Small intestine (tissue), 7 donors: ENCODE measurements around the gene TRIM60. TPM values are rescaled to one million over a fixed set of nuclear protein-coding genes. Genes with fewer than 3 reads are reported as not detected.
A peak's percentile ranks its signal among the peaks of the same experiment; 100 is the strongest.
"Not testable (repeated sequence)": the region's sequence is repeated elsewhere in the genome, so short reads cannot be mapped to it uniquely, and the experiment has no call there.

Experiments
- DNase-seq, 2 donors: peaks; one replicate each; pipeline versions ENCODE4 v3.0.0 to v3.0.0-alpha.2; 2013
- FAIRE-seq: peaks from 2 replicates; lab custom pipeline; 2012; peaks lifted over from hg19 to GRCh38; lab: Jason Lieb, UNC
- H3K27ac ChIP-seq, 3 donors: one replicate each; pipeline ENCODE4 v1.5.1; 2013; ENCODE audit warnings: low read length in 2 of 3, mild to moderate bottlenecking in 2 of 3, control low read depth in 1 of 3, inconsistent platforms in 1 of 3, low read depth in 1 of 3, moderate library complexity in 1 of 3
- H3K27me3 ChIP-seq, 3 donors: one replicate each; pipeline ENCODE4 v1.6.1; 2013; ENCODE audit warnings: low read length in 3 of 3, inconsistent platforms in 1 of 3; ENCODE audit not compliant: control insufficient read depth in 3 of 3, insufficient read depth in 3 of 3
- H3K36me3 ChIP-seq, 3 donors: one replicate each; pipeline ENCODE4 v1.6.1; 2013; ENCODE audit warnings: low read length in 3 of 3, inconsistent platforms in 1 of 3, low read depth in 1 of 3, mild to moderate bottlenecking in 1 of 3, moderate library complexity in 1 of 3; ENCODE audit not compliant: control insufficient read depth in 3 of 3, insufficient read depth in 2 of 3
- H3K4me1 ChIP-seq, 3 donors: one replicate each; pipeline ENCODE4 v1.6.1; 2013; ENCODE audit warnings: low read length in 2 of 3, inconsistent platforms in 1 of 3, low read depth in 1 of 3, mild to moderate bottlenecking in 1 of 3, moderate library complexity in 1 of 3; ENCODE audit not compliant: control insufficient read depth in 3 of 3, insufficient read depth in 2 of 3
- H3K4me3 ChIP-seq, 3 donors: one replicate each; pipeline ENCODE4 v1.5.1; 2013; ENCODE audit warnings: low read length in 3 of 3, control low read depth in 1 of 3, inconsistent platforms in 1 of 3, low read depth in 1 of 3, mild to moderate bottlenecking in 1 of 3, moderate library complexity in 1 of 3
- H3K9me3 ChIP-seq, 2 donors: one replicate each; pipeline ENCODE4 v1.6.1; 2013; ENCODE audit warnings: low read depth in 1 of 2, low read length in 1 of 2; ENCODE audit not compliant: control insufficient read depth in 2 of 2, insufficient read depth in 1 of 2
- WGBS, 3 donors: extraction: QIAGEN DNeasy Blood & Tissue Kit; methylation state at CpG; one replicate each; pipeline ENCODE4 v1.1.7; 2013; 5-methylcytosine and 5-hydroxymethylcytosine counted together
- polyA plus RNA-seq, 4 donors: library from polyadenylated mRNA; stranded (reverse) in 3 of 4; unstranded in 1 of 4; fragments of 200-250 nt in 3 of 4; fragments of 120-200 nt in 1 of 4; gene quantifications; one replicate each; pipeline versions ENCODE4 v1.2.1 to v1.2.3, GENCODE V29; 2013
- donor health status: healthy with polysubstance abuse.
- donor health status: control.
- donor health status: control.
- donor health status: Bipolar disorder and iron deficiency.
- donor health status: healthy.

The TRIM60 gene
- polyA plus RNA-seq, 4 donors, result not detected

GRCh38 chr4:165016971-165017370, 14.8 kb upstream of the TRIM60 start:
- H3K4me3 ChIP-seq, result no peak overlapping the region
- FAIRE-seq, result no peak
- WGBS, 3 donors, result 54 to 59% (median 58%) methylated on average over 5 of the region's 5 CpGs
- H3K36me3 ChIP-seq, result no peaks in the 10 kb centered on the region
- DNase-seq, result no peak
- no peaks in the 10 kb centered on the region for H3K4me1 ChIP-seq
- no peaks in the 10 kb centered on the region for H3K9me3 ChIP-seq
- no peaks in the 10 kb centered on the region for H3K27me3 ChIP-seq
- no peak overlapping the region for H3K27ac ChIP-seq

DNA sequence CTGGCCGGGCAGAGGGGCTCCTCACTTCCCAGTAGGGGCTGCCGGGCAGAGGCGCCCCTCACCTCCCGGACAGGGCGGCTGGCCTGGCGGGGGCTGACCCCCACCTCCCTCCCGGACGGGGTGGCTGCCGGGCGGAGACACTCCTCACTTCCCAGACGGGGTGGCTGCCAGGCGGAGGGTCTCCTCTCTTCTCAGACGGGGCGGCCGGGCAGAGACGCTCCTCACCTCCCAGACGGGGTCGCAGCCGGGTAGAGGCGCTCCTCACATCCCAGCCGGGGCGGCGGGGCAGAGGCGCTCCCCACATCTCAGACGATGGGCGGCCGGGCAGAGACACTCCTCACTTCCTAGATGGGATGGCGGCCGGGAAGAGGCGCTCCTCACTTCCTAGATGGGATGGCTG, 11.8 kb upstream of the TRIM60 start:
- not testable (repeated sequence) for H3K4me1 ChIP-seq, H3K9me3 ChIP-seq, H3K27ac ChIP-seq, H3K4me3 ChIP-seq, H3K27me3 ChIP-seq, H3K36me3 ChIP-seq, FAIRE-seq, DNase-seq
- 85 to 97% (median 95%) methylated on average over 10 to 30 of the region's 30 CpGs for WGBS, 3 donors

- not testable (repeated sequence) for H3K27ac ChIP-seq, H3K9me3 ChIP-seq, H3K4me1 ChIP-seq, H3K4me3 ChIP-seq, FAIRE-seq, DNase-seq, H3K36me3 ChIP-seq, H3K27me3 ChIP-seq
- whole genome bisulfite sequencing, 3 donors, result 90 to 94% (median 92%) methylated on average over 8 of the region's 8 CpGs
These were observed 6.0 kb upstream of the TRIM60 start for GRCh38 chr4:165025782-165026181.

DNA sequence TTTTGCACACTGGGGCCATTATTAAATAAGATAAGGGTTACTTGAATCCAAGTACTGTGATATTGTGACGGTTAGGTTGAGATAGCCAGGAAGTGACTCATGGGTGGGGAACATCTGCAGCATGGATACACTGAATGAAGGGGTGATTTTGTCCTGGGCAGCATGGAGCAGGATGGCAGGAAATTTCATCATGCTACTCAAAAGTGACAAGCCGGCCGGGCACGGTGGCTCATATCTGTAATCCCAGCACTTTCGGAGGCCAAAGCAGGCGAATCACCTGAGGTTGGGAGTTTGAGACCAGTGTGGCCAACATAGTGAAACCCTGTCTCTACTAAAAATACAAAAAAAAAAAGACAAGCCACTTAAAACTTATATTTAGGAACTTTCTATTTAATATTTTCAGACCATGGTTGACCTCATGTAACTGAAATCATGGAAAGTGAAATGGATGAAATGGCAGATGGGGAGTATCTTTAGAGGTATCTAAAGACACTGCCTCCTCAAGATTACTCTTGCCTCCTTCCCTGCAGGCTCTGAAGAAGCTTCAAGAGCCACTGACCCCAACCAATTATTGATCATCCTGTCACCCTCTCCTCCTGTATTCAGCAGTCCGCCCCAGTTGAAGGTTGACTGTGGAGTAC, 3.9 kb upstream of the TRIM60 start:
- Histone ChIP-seq H3K36me3 (no peaks in the 10 kb centered on the region), H3K9me3 (peaks cover 0 to 3% of the 10 kb centered on the region in 2 donors), H3K27me3 (no peaks in the 10 kb centered on the region), H3K4me3 (no peak overlapping the region), H3K4me1 (no peaks in the 10 kb centered on the region), H3K27ac (no peak overlapping the region)
- no peak for DNase-seq
- 82 to 84% (median 83%) methylated on average over 7 of the region's 7 CpGs for WGBS, 3 donors
- FAIRE-seq, result no peak

- Histone ChIP-seq H3K27ac (no peak overlapping the region), H3K4me3 (no peak overlapping the region), H3K4me1 (peaks cover 0 to 4% (median 0%) of the 10 kb centered on the region in 3 donors), H3K27me3 (no peaks in the 10 kb centered on the region), H3K36me3 (no peaks in the 10 kb centered on the region), H3K9me3 (no peaks in the 10 kb centered on the region)
- FAIRE-seq, result no peak
- DNase-seq, result no peak
- 67 to 87% (median 72%) methylated on average over 5 of the region's 5 CpGs for WGBS, 3 donors
These were observed 16.4 kb downstream of the TRIM60 start for GRCh38 chr4:165048170-165048569.

- Histone ChIP-seq H3K4me3 (no peak overlapping the region), H3K36me3 (no peaks in the 10 kb centered on the region), H3K27ac (no peak overlapping the region), H3K27me3 (no peaks in the 10 kb centered on the region), H3K4me1 (peaks cover 0 to 4% (median 0%) of the 10 kb centered on the region in 3 donors), H3K9me3 (no peaks in the 10 kb centered on the region)
- 15 to 47% (median 40%) methylated on average over 3 of the region's 3 CpGs for WGBS, 3 donors
- DNase-seq, result peak in 1 of 2 donors; percentile 14
- no peak for FAIRE-seq
These were observed 20.8 kb downstream of the TRIM60 start for GRCh38 chr4:165052627-165053026.

DNA sequence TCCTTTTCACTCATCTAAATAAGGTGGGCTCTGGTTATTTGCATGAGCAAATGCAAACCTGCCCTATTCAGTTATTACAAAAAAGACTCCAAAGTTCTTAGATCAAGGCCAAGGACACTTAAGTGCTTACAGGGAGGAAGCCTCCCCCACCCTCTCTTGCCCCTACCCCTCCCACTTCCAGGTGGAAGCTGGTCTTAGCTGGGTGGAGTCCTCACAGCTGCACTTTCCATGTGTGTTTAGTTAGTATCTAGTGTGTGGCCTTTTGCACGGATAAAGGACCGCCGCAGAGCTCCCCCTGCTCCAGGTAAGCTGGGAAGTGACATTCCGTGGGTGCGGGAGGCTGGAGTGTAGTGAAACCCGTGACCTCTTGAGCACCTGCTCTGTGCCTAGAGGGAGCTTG, 21.8 kb downstream of the TRIM60 start, which contains the start of gene TRIM75:
Gene TRIM75, plus strand, starts transcription at position 222 of the 400 bp plus-strand sequence. CDS start 5,282 bp downstream, outside the sequence.
- WGBS, 3 donors, result 63 to 73% (median 67%) methylated on average over 6 of the region's 6 CpGs
- H3K27me3 ChIP-seq, result no peaks in the 10 kb centered on the region
- no peak within 1 kb of the TSS for H3K4me3 ChIP-seq
- peaks cover 0 to 4% (median 0%) of the 10 kb centered on the region in 3 donors for H3K4me1 ChIP-seq
- FAIRE-seq, result no peak
- no peak within 1 kb of the TSS for H3K27ac ChIP-seq
- peak in 1 of 2 donors; percentile 9 for DNase-seq
- no peaks in the 10 kb centered on the region for H3K36me3 ChIP-seq
- no peaks in the 10 kb centered on the region for H3K9me3 ChIP-seq

DNA sequence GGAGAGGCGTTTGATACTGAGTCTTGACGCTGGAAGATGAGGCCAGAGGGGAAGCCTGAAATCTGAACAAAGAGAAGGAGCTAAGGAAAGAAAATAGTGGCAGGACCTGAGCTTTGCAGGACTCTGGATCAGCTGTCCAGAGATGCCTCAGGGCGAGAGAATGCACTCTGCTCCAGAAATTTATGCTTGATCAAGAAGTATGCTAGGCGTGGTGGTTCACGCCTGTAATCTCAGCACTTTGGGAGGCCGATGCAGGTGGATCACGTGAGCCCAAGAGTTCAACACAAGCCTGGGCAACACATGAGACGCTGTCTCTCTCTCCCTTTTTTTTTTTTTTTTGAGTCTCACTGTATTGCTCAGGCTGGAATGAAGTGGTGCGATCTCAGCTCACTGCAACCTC, 23.8 kb downstream of the TRIM60 start:
- 81 to 90% (median 84%) methylated on average over 9 of the region's 9 CpGs for WGBS, 3 donors
- Histone ChIP-seq H3K9me3 (no peaks in the 10 kb centered on the region), H3K27ac (no peak overlapping the region), H3K4me1 (peaks cover 0 to 4% (median 0%) of the 10 kb centered on the region in 3 donors), H3K36me3 (no peaks in the 10 kb centered on the region), H3K4me3 (no peak overlapping the region), H3K27me3 (no peaks in the 10 kb centered on the region)
- FAIRE-seq, result no peak
- no peak for DNase-seq

DNA sequence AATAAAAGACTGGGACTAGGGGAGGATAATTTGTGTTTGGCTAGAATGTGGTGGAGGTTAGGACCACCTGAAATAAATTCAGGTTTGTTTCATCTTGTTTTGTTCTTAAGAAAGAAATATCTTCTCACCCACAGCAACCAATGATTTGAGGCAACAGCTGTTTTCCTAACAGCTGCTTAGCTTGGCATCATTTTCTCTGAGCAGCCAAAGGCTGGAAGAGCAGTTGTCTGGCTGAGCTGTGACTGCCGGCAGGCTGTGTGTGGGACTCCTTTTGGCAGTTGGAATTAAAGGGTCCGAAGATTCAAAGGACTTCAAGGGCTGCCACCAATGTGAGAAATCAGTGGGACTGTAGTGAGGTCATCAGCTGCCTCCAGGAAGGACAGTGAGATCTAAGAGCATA, 26.9 kb downstream of the TRIM60 start:
- FAIRE-seq (no peak), DNase-seq (no peak)
- no peaks in the 10 kb centered on the region for H3K4me1 ChIP-seq
- 68 to 79% (median 79%) methylated on average over 2 of the region's 2 CpGs for WGBS, 3 donors
- H3K9me3 ChIP-seq, result no peaks in the 10 kb centered on the region
- H3K27ac ChIP-seq, result no peak overlapping the region
- H3K27me3 ChIP-seq, result no peaks in the 10 kb centered on the region
- H3K4me3 ChIP-seq, result no peak overlapping the region
- no peaks in the 10 kb centered on the region for H3K36me3 ChIP-seq
